Erythroblast (primary cell): ENCODE measurements around the gene LGALSL.

Experiments used
- GATA1 ChIP-seq: IDR thresholded peaks from 2 replicates; pipeline ENCODE4 v1.6.1; 2011; ENCODE audit warnings: low read depth, mild to moderate bottlenecking, control low read depth, low read length, moderate library complexity
- POLR2A ChIP-seq: IDR thresholded peaks from 2 replicates; pipeline ENCODE4 v1.6.1; 2011; ENCODE audit warnings: mild to moderate bottlenecking, low read length

DNA sequence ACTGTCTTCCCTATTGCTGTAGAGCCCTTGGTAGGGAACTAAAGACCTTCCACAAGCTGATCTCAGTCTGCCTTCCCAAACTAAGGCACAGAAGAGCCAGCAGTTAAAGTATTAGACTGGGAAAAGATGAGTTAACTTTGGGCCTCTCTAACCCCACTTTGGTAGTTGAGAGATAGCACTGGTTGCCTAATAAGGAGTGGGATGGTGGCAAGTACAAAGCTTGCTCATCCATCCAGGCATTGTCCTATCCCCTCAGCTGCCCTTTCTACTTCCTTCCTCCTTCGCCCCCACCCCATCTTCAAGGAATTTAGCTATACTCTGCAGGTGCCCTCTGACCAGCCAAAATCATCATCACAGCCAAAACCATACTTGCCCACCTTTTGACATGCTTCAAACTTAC, 48.0 kb downstream of the LGALSL start:
- TF ChIP-seq POLR2A (no peak), GATA1 (no peak)
